ENCODE measurements around the gene OR1A2.
"Not testable (repeated sequence)": the region's sequence is repeated elsewhere in the genome, so short reads cannot be mapped to it uniquely, and the experiment has no call there.

OR1A2 gene

GRCh38 chr17:3197219-3197618, at the start of gene OR1A2:
Gene OR1A2, plus strand, starts transcription at chr17:3197519. Its CDS starts 0 bp downstream, at chr17:3197519.
- no peak for DNase-seq (ENCODE audit: low read depth in 1 of 2, low spot score in 1 of 2)

DNA sequence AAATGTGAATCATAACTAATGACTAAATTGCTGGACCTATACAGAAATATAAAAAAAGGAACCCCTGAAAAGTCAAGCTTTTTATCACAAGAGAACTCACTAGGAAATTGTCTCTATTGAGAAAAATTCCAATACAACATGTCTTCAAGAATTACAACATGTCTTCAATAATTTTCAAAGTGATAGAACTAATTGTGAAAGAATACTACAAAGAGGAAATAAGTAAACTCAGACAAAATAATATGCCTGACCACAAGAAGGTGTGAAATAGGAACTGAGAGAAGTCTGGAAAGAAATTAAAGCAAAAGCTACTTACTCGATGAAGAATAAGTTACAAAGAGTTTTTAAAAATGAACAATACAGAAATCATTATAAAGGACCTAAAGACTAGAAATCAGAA, 40.1 kb upstream of the OR1A2 start:
- no peak for DNase-seq (ENCODE audit: low read depth in 1 of 2, low spot score in 1 of 2)

DNA sequence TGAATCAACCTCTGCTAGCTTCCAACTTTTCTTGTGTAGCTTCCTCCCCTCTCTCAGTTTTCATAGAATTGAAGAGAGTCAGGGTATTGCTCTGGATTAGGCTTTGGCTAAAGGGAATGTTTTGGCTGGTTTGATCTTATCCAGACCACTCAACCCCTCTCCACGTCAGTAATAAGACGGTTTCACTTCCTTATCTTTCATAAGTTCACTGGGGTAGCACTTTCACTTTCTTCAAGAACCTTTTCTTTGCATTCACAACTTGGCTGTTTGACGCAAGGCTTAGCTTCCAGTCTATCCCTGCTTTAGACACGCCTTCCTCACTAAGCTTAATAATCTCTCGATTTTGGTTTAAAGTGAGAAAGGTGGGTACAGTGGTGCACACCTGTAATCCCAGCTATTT, 29.7 kb upstream of the OR1A2 start:
- no peak for DNase-seq (ENCODE audit: low read depth in 1 of 2, low spot score in 1 of 2)

GRCh38 chr17:3189961-3190360, 7.4 kb upstream of the OR1A2 start:
- DNase-seq (ENCODE audit: low read depth in 1 of 2, low spot score in 1 of 2): no peak

- no peak for DNase-seq (ENCODE audit: low read depth in 1 of 2, low spot score in 1 of 2)
These were observed 10.0 kb downstream of the OR1A2 start, which contains the start of gene OR1A1 for GRCh38 chr17:3207367-3207766. Gene OR1A1, plus strand, starts transcription at chr17:3207667. Its CDS starts 7,954 bp downstream, at chr17:3215621.

GRCh38 chr17:3208484-3208883, 11.2 kb downstream of the OR1A2 start:
- DNase-seq (ENCODE audit: low read depth in 1 of 2, low spot score in 1 of 2): no peak

DNA sequence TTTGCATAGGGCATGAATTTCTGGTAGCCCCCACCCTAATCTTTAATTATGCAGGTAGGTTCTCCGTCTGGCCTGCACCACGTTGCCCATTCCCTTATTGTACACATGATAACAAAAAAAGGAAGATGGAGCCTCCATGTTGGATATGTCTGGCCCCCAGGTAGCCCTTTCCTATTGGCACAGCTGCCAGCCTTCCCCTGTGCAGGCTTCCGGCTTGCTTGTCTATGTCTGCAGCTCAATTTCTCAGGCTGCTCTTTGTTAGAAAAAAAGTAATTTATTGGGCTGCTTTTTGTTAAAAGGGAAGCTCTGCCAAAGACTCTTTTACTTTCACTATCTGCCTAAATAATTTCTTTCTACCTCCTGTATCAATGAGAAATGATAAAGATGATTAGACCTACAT, 15.7 kb downstream of the OR1A2 start:
- DNase-seq (ENCODE audit: low read depth in 1 of 2, low spot score in 1 of 2): no peak

DNA sequence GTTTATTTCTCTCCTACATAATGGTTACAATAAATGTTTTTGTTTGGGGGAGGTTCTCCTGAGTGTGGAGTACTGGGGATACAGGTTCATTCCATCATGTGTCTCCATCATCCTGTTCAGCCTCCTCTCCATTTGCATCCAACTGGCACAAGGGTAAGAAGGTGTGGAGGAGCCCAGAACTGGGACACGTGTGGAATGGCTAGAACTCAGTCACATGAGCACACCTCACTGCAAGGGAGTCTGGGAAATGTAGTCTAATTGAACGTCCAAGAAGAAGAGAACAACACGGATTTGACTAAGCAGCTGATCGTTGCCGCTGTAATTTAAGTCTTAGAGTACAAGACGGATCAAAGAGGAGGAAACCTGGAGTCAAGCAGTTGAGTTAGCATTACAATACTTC, 16.3 kb downstream of the OR1A2 start:
- DNase-seq (ENCODE audit: low read depth in 1 of 2, low spot score in 1 of 2): no peak

- DNase-seq (ENCODE audit: low read depth in 1 of 2, low spot score in 1 of 2): not testable (repeated sequence)
These were observed 22.7 kb downstream of the OR1A2 start for GRCh38 chr17:3219978-3220377.

DNA sequence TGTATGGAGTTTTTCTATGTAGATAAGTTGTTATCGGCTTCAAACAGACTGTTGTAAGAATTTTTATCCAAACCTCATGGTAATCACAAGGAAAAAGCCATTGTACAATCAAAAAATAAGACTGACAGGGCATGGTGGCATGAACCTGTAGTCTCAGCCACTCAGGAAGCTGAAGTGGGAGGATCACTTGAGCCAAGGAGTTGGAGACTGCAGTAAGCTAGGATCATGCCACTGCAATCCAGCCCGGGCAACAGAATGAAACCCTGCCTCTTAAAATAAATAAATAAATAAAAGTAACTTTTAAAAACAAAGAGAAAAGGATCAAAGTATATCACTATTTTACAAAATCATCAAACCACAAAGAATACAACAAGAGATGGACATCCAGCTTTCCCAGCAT, 24.5 kb downstream of the OR1A2 start:
- DNase-seq (ENCODE audit: low read depth in 1 of 2, low spot score in 1 of 2): no peak

- no peak for DNase-seq (ENCODE audit: low read depth in 1 of 2, low spot score in 1 of 2)
These were observed 25.2 kb downstream of the OR1A2 start for GRCh38 chr17:3222505-3222904.

DNA sequence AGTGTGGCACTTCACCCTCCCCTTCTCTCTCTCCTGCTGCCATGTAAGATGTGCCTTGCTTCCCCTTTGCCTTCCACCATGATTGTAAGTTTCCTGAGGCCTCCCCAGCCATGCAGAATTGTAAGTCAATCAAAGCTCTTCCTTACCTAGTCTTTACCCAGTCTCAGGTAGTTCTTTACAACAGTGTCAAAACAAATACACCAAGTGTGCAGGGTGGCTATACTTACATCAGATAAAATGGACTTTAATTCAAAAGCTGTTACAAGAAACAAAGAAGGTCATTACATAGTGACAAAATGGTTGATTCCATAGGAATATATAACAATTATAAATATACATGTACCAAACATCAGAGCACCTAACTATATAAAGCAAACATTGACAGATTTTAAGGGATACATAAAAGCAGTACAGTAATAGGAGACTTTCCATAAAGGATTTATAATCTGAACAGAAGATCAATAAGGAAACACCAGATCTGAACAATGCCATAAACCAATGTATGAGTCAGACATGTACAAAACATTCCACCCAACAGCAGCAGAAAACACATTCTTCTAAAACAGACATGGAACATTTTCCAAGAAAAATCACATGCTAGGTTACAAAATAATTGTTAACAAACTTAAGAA, 27.5 kb downstream of the OR1A2 start:
- DNase-seq (ENCODE audit: low read depth in 1 of 2, low spot score in 1 of 2): not testable (repeated sequence)

GRCh38 chr17:3232300-3232699, 35.0 kb downstream of the OR1A2 start:
- not testable (repeated sequence) for DNase-seq (ENCODE audit: low read depth in 1 of 2, low spot score in 1 of 2)

DNA sequence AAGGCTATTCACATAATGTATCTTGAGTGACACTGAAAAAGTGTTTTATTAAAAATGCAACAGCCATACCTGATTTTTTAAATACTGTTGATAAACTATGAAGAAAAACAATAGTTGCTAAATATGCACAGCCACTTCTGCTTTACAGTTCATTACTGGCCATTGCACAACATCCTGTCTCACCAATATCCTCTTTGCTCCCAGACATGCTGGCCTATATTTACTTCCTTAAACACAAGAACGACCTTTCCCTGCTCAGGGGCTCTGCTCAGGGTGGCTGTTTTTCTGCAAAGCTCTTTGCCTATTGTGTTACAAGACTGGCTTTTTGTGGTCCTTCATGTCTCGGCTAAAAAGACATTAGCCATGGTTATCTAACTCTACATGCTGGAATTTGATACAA, 41.4 kb downstream of the OR1A2 start:
- not testable (repeated sequence) for DNase-seq (ENCODE audit: low read depth in 1 of 2, low spot score in 1 of 2)

DNA sequence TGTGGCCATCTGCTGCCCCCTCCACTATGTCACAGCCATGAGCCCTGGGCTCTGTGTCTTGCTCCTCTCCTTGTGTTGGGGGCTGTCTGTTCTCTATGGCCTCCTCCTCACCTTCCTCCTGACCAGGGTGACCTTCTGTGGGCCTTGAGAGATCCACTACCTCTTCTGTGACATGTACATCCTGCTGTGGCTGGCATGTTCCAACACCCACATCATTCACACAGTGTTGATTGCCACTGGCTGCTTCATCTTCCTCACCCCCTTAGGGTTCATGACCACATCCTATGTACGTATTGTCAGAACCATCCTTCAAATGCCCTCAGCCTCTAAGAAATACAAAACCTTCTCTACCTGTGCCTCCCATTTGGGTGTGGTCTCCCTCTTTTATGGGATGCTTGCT, 43.7 kb downstream of the OR1A2 start:
- not testable (repeated sequence) for DNase-seq (ENCODE audit: low read depth in 1 of 2, low spot score in 1 of 2)

DNA sequence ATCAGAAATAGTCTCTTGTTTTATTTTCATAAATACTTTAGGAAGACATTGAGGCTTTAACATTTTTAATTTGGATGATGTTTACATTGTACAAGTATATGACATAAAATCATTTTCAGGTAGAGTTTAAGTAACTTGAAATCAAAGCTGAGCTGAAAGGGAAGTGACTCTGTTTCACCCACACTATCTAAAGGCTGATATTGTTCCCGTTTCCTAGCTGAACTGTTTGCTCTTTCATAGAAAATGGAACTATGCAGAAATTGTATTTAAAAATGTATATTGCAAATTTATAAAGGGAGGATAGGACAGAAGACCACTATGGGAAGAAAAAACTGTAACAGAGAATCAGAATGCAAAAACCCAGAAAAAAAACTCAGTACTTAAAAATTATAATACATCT, 47.5 kb downstream of the OR1A2 start:
- not testable (repeated sequence) for DNase-seq (ENCODE audit: low read depth in 1 of 2, low spot score in 1 of 2)

Measured in activated CD4-positive, alpha-beta T cell treated with anti-CD3 and anti-CD28 coated beads, Interleukin-2, amount 50 U/mL, for 24 hours (primary cell).